HL-60 (cell line): Measurements from ENCODE around the gene NAALAD2.

Experiments used
- POLR2AphosphoS5 ChIP-seq: IDR thresholded peaks from 2 replicates; pipeline ENCODE4 v1.6.1; 2012; ENCODE audit warnings: low read depth
- SPI1 ChIP-seq: IDR thresholded peaks from 2 replicates; pipeline ENCODE4 v1.6.1; 2012; ENCODE audit warnings: low read depth, mild to moderate bottlenecking, borderline replicate concordance
- TF ChIP-seq, protein P1 (sequence below): IDR thresholded peaks from one replicate; pipeline ENCODE4 v1.5.1; 2011; ENCODE audit warnings: low read length, control low read depth, inconsistent platforms; ENCODE audit not compliant: insufficient read depth

DNA sequence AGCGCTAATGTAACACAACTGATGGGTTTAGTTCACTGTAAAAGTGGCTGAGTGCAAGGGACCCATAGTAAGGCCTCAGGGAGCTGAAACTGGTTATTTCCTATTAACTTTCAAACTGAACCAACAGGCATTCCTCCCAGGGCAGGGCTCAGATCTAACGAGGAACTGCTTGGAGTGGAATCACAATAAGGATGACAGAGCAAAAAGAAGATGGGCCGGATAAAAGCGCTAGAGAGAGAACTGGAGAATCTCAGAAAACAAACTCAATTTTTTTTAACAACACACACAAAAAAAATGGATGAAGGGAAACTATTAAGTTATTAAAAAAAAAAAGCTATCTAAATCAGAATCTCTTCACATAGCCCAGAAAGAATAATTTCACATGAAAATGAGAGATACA is 102.5 kb downstream of the NAALAD2 start:
- TF ChIP-seq, protein P1, sequence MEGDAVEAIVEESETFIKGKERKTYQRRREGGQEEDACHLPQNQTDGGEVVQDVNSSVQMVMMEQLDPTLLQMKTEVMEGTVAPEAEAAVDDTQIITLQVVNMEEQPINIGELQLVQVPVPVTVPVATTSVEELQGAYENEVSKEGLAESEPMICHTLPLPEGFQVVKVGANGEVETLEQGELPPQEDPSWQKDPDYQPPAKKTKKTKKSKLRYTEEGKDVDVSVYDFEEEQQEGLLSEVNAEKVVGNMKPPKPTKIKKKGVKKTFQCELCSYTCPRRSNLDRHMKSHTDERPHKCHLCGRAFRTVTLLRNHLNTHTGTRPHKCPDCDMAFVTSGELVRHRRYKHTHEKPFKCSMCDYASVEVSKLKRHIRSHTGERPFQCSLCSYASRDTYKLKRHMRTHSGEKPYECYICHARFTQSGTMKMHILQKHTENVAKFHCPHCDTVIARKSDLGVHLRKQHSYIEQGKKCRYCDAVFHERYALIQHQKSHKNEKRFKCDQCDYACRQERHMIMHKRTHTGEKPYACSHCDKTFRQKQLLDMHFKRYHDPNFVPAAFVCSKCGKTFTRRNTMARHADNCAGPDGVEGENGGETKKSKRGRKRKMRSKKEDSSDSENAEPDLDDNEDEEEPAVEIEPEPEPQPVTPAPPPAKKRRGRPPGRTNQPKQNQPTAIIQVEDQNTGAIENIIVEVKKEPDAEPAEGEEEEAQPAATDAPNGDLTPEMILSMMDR = no peak
- no peak for TF ChIP-seq SPI1
- TF ChIP-seq POLR2AphosphoS5 = no peak
